HK-2 (cell line): ENCODE measurements around the gene TIGIT.

ENCODE experiments used
- DNase-seq: peaks from one replicate; pipeline ENCODE4 v3.0.0-alpha.2; 2018; ENCODE audit not compliant: unreplicated experiment

Gene TIGIT

GRCh38 chr3:114351123-114351821 is 57.4 kb downstream of the TIGIT start:
- no peak for DNase-seq

GRCh38 chr3:114351822-114352145 is 58.0 kb downstream of the TIGIT start:
- DNase-seq: no peak

- DNase-seq: no peak
Measured at GRCh38 chr3:114355653-114356052, 61.8 kb downstream of the TIGIT start.

GRCh38 chr3:114356066-114356465 is 62.2 kb downstream of the TIGIT start:
- DNase-seq: no peak

DNA sequence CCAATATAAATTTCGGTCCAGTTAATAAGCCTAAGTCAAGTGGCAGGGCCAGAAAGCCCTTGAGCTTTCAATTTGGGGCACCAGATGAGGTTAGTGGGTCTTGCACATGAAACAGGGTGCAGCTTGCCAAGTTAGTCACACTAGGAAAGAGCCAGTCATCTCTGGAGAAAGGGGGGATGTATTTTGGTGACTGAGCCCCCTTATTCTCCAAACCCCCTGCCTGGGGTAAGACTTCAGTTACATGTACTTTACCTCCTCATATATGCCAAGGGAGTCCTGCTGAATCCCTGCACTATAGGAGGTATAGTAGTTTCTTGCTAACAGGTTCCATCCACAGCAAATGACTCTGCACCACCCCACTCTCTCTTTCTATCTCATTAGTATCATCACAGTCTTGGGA is 62.7 kb downstream of the TIGIT start:
- no peak for DNase-seq
